ENCODE measurements around the gene SPATA20. TPM values are rescaled to one million over a fixed set of nuclear protein-coding genes. Genes with fewer than 3 reads are reported as not detected.

SPATA20 gene
- total RNA-seq, 1 experiment from 2014 or later = 15.5 TPM

DNA sequence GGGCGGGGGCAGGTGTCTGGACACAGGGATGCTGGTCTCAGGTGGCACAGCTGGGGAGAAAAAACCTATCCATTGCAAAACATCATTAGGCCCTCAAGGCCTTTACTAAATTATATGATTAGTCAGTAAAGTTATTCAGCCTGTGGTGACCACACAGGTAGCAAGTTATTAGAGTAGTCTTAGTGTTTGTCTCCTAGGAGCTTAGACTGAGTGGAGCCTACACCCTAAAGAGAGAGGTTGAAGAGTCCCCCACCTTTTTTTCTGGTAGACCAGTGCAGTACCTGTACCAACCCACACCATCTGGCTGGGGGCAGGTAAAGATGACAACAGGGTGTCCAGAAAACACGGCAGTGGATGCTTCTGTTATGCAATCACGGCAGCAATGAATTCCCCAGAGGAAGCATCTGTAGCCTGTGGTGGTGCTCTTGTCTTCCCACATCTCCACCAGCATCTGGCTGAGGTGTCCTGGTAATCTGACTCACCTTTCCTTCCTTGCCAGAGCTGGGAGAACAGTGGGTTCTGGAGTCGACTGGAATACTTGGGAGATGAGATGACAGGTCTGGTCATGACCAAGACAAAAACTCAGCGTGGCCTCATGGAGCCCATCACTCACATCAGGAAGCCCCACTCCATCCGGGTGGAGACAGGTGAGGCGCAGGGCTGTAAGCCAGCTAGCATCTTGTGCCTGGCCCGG is 27.7 kb upstream of the SPATA20 start:
- DNase-seq (ENCODE audit: low read depth) = no peak

DNA sequence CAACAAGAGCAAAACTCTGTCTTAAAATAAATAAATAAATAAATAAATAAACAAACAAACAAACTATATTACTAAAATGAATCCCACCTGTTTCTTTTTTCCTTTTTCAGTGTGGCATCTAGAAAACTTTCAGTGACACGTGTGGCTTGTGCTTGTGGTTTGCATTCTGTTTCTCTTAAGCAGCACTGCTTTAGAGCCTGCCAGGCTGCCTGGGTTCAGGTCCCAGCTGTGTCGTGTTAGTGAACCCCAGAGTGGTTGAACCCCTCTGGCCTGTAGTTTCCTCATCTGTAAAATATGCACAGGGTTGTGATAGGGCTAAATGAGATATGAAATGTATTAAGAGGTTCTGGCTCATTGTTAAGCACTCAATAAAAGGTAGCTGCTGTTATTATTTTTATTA is 26.5 kb upstream of the SPATA20 start:
- no peak for DNase-seq (ENCODE audit: low read depth)

DNA sequence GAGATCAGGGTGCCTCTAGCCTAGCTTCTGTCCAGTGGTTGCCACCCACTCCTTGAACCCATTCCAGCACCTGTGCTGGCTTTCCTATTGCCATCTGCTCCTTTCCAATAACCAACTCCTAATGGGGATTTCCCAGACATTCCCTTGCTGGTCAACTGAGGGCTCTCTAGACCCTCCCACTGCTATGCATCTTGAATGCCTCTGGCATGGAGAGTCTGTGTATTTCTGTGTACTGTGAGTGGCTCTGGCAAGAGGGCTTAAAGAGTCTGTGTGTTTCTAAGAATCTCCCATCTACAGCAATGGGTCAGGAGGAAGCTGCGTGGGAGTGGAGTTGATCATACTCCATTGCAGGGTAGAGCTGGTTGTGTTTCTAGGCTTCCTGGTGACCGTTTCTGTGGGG is 25.5 kb upstream of the SPATA20 start:
- no peak for DNase-seq (ENCODE audit: low read depth)

DNA sequence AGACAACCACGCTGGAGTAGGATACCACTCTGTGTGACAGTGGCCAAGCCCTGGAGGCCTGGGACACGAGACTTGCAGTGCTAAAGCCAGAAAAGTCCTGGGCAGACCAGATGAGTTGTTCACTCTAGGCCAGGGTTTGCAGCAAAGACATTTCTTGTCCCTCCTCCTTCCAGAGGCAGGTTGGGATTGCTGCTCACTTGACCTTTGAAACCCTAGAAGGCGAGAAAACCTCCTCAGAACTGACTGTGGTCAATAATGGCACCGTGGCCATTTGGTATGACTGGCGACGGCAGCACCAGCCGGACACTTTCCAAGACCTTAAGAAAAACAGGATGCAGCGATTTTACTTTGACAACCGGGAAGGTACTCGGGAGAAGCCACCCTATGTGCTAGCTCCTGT is 24.2 kb upstream of the SPATA20 start:
- no peak for DNase-seq (ENCODE audit: low read depth)

DNA sequence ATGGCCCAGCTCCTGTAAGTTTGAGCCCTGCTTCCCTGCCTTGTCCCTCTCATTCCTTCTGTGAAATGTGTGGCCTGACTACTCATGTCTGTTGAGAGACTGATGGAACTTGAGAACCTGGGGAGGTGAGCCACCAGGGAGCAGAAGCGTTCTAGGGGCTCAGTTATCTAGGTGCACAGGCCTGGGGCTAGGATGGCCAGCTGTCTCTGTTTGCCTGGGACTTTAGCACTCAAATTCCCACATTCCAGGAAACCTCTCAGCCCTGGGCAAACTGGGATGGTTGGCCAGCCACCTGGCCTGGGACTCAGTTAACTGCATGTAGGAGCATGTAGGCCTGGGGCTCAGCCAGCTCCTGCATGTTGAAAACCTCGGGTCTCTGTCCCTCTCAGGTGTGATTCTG is 23.8 kb upstream of the SPATA20 start:
- no peak for DNase-seq (ENCODE audit: low read depth)

DNA sequence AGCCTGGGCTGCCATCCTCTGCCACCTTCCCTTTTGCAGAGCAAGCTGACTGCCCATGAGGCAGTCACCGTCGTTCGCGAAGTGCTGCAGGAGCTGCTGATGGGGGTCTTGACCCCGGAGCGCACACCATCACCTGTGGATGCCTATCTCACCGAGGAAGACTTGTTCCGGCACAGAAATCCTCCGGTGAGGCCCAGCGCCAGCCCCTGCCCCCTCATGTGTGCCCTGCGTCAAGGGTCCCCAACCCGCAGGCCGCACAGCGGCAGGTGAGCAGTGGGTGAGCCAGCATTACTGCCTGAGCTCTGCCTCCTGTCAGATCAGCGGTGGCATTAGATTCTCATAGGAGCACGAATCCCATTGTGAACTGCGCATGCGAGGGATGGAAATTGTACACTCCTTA is 22.1 kb upstream of the SPATA20 start:
- no peak for DNase-seq (ENCODE audit: low read depth)

DNA sequence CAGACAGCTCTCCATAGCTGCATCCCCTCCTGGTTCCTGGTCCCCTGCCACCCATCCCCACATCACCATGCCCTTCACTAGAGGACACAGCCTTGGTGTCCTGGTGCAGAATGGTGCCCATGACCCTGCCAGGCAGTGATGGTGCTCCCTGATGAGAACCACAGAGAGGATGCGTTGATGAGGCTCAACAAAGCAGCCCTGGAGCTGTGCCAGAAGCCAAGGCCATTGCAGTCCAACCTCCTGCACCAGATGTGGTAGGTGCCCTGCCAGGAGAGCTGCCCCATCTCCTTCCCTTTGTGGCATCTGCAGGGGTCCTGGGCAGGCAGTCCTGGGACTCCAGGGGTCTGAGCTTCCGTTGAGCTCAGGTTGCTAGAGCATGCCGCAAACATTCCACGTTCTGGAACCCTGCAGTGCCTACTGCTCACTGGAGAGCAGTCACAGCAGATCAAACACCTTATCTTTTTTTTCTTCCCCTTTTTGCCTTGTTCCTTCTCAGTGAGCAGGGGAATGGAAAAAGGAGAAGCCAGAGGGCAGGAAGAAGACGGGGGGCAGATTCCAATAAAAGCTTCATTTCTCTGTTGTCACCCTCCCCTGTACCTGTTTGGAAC is 19.7 kb upstream of the SPATA20 start:
- no peak for DNase-seq (ENCODE audit: low read depth)

DNA sequence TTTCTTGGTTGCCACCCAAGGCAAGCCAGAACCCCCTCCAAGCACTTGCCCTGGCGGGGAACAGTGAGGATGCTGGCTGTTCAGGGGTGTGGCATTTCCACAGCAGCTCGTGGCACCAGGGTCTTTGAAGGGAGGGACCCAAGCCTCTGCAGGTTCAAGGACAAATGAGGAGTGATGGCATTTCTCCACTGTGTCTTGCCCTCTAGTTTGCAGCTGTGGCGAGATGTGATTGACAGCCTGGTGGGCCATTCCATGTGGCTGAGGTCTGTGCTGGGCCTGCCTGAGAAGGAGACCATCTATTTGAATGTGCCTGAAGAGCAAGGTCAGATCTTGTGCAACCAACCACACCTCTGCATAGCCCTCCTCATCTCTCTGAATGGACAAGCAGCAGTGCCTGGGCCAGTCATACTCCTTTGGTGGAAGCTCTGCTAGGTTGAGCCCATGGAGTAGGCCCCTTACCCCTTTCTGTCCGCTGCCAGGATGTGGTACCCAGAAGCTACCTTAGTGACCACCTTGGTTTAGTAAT is 19.0 kb upstream of the SPATA20 start:
- no peak for DNase-seq (ENCODE audit: low read depth)

DNA sequence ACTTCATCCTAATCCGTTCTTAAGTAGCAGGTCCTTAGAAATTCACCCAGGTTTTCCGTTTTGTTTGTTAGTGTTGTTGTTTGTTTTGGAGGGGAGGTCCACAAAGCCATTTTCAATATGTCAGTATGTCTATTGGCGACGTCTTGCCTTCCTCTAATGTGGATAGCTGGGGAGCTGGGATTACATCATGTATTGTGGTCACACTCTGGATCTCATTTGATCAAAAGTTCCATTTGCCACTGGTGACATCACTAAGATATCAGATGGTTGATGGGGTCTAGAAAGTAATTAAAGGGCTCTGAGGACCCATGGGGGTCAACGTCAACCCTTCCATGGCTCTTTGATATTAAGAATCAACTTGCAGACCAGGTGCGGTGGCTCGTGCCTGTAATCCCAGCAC is 17.1 kb upstream of the SPATA20 start:
- DNase-seq (ENCODE audit: low read depth) = no peak

DNA sequence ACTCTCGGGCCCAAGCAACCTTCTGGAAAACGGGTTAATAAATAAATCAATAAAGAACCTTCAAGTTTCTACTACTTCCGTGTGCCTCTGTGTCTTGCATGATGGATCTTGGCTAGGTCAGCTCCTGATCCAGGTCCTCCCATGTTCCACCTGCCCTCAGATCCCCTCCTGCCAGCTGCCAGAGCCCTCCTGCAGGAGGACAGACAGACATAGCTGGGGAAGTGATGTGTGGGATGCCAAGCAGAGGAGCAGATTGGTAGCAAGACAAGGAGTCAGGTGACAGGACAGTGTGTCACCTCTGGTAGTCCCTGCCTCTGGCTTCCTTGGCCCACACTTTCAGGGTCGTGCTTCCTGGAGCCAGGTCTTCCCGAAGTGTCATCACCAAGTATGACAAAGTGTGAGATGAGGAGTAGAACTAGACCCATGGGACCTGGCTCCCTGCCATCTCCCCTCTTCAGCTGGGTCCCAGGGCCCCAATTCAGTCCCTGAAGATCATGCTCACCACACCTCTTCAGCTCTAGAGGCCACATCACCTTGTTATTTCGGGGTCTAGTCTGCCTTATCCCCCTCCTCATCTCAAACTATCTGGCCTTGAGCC is 15.4 kb upstream of the SPATA20 start:
- no peak for DNase-seq (ENCODE audit: low read depth)

DNA sequence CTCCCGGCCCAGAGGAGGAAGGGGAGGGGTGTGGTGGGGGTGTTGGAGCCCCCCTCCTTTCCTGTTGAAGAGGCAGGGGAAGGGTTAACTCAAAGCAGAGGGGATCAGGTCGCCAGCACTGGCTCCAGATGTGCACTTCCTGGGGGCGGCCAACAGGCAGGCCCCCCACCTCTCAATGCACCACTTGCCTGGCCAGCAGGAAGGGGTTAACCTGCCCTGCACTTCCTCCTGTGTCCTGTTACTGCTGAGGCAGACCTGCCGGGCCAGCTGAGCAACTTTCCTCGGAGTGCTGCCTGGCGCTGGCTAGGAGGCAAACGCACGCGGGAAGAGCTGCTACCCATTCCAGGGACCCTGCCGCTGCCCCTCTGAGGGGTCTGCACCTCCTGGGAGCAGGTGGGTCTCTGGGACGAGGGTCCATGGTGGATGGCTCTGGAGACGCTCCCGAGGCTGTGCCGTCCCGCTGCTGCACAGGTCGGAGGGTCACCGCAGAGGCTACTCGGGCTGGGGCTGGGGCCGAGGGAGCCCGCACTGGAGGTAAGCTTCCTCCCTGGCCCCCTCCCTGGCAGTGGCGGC is 14.4 kb upstream of the SPATA20 start, which contains the start of gene EPN3:
EPN3 (plus strand) TSS at position 284 of the 573 bp plus-strand sequence. CDS start 3,822 bp downstream, outside the sequence.
- no peak for DNase-seq (ENCODE audit: low read depth)

DNA sequence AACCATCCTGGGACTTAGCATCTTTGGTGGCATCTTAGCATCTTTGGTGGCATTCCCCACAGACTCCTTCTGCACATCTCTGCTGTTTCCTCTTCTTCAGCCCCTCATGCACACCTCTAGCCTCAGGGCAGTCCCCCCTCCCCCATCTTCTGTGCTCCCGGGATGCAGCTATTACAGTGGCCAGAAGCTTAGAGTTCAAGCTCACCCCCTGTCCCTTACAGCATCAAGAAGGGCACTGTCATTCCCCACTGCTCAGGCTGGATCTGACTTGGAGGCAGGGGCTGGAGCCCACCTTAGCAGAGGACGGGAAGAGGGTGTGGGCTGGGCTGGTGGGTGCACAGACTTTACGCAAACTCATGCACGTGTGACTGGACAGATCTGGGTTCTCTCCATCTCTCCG is 13.8 kb upstream of the SPATA20 start:
- DNase-seq (ENCODE audit: low read depth) = no peak

DNA sequence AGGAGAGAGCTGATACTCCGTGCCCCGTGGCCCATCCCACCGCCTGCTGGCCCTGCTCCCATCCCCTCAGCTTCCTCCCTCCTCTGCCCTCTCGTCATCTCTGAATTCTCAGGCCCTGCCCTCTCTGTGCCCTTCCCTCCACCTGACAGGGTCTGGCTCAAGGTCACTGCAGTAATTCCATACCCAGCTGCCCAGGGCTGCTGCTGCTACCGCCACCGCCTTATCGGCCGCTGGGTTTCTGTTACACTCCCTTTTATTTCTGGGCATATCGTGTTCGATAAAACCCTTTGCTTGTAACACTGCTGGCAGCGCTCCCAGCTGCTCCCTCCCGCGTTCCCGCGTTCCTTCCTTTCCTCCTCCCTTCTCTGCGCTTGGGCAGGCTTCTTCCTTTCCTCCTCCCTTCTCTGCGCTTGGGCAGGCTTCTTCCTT is 13.2 kb upstream of the SPATA20 start:
- DNase-seq (ENCODE audit: low read depth) = peak; percentile 15

DNA sequence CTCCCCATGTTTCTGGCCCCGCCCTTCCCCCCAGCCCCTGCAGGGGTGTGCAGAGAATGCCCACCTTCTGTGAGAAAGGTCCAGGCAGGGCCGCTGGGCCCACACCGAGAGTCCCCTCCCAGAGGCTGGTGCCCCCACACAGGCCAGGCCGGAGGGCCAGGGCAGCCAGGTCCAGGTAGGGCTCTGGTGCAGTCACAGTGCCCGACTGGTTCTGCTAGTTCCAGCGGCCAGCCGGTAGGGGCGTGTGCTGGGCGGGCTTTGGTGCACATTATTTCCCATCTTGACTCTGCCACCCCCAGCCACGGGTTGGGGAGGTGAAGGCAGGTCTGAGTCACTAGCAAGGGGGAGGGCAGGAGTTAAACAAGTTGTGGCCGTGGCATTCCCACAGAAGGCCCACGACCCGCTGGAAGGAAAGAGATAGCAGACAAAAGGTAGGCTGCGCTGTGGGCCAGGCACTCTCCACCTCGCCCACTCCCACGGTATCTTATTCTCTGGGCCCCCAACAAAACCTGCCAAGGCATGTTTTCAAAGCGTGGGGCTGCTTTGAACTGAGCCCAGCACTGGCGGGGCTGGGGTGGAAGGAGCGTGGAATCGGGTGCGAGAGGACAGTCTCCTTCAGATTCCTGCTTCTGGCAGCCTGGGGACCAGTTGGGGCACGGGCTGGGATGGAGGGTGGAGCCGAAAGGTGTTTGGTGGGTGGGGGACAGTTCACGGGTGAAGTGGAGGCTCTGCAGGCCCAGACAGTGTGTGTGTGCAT is 12.6 kb upstream of the SPATA20 start:
- no peak for DNase-seq (ENCODE audit: low read depth)

DNA sequence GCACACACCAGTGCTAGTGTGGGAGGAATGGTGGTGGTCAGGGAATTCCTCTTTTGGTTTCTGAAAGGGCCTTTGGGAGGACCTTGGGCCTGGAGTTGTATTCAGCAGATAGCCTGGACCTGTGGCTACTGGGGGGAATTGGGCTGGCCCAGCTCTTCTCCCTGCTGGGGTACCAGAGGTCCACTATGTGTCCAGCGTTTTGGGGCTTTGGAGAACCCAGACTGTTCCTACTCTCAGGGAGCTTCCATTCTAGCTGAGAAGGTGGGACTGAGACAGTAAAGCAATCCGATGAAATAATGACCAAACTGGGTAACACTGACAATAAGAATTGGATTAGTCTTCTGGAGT is 12.0 kb upstream of the SPATA20 start:
- DNase-seq (ENCODE audit: low read depth) = no peak

DNA sequence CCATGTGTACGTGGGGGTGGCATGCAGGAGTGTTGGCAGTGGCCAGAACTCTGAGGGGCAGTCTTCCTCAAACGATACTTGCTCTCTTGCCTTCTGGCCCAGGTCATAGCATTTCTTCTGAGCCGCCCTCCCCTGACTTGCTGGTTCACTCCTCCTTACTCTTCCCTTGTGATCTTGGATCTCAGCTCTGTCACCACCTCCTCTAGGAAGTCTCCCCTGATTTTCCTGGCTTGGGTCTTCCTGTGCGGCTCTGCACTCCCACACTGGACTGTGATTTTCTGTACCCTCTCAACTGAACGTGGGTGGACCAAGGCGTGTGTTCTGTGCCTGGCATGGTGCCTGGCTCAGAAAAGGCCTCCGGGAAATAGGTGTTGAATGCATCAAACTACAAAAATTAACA is 11.6 kb upstream of the SPATA20 start:
- no peak for DNase-seq (ENCODE audit: low read depth)

DNA sequence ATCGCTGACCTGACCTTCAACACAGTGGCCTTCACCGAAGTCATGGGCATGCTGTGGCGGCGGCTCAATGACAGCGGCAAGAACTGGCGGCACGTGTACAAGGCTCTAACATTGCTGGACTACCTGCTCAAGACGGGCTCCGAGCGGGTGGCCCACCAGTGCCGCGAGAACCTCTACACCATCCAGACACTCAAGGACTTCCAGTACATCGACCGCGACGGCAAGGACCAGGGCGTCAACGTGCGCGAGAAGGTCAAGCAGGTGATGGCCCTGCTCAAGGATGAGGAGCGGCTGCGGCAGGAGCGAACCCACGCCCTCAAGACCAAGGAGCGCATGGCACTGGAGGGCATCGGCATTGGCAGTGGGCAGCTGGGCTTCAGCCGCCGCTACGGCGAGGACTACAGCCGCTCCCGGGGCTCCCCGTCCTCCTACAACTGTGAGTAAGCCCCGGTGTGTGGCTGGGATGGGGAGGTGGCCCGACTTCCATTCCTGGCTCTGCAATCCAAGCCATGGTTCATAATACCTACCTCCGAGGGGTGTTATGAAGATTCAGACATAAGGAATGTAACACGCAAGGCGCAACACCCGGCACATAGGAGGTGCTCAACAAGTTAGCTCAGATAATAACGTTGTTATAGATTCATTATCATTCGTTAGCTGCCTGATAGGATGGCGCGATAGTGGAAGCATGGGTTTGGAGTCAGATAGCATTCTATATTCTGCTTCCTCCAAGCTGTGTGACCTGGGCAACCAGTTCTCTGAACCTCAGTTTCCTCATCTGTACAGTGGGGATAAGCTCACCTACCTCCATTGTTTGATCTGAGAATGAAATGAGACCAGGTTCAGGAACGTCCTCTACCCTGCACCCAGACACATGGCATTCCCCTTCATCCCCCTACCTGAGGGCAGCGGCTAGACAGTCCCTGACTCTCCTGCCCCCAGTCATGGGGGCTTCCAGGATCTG is 10.0 kb upstream of the SPATA20 start:
- no peak for DNase-seq (ENCODE audit: low read depth)

DNA sequence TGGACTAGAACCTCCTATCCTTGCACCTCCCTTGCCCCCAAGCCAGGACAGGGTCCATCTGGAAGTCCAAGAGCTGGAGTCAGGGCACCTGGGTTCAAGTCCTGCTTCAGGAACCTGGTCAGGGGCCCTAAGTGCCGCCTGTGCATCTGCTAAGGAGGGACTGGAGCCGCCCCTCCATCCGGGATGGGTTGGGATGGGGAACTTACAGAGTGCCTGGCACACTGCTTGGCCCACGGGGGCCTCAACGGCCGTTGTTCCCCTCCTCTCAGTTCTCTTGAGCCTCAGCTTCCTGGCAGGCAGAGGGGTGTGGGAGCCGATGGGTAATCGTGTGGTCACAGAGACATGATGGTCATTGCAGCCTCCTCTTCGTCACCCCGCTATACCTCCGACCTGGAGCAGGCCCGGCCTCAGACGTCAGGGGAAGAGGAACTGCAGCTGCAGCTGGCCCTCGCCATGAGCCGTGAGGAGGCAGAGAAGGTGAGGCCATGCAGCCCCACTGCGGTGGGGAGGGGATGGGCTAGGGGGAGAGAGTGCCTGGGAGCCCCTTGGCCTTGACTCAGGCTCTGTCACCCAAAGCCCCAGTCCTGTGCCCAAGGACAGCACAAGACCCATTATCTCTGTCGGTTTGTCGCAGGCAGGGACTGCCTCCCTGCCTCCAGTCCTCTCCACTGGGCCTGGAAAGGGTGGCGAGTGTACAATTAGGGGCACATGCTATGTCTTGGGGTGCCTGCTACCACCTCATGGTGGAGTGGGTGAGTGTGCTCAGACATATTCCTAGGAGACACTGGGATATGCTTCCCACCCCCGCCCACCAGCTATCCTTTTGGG is 9.0 kb upstream of the SPATA20 start:
- no peak for DNase-seq (ENCODE audit: low read depth)

DNA sequence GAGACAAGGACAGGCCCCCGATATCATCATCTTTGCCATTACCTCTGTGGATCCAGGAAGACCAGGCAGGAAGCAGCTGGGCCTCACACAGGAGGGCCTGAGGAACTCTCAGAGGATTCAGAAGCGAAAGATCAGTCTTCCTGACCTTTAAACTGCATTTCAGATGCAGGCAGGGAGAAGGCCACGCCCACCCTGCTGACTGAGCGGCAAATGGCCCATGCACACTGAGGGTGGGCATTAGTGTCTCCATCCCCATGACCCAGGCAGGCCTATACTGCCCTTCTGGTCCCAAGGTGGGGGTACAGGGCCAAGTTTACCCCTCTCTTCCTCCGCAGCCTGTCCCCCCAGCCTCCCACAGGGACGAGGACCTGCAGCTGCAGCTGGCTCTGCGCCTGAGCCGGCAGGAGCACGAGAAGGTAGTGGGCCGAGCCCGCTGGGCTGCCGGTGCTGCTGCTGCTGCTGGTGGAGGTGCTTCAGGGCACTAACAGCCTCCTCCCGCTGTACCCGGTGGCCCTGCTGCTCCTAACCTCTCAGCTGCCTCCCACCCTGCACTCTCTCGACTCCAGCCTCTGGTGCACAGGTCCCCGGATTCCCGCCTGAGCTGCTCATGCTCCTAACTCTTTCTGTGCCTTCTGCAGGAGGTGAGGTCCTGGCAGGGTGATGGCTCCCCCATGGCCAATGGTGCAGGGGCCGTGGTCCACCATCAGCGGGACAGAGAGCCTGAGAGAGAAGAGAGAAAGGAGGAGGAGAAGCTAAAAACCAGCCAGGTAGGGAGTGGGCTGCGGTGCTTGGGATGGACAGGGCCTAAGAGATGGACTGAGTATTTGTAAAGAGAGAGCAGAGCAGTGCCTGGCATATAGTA is 8.2 kb upstream of the SPATA20 start:
- no peak for DNase-seq (ENCODE audit: low read depth)
